ENCODE results near the gene AVL9.
"Not testable (repeated sequence)": the region's sequence is repeated elsewhere in the genome, so short reads cannot be mapped to it uniquely, and the experiment has no call there.

Gene AVL9

DNA sequence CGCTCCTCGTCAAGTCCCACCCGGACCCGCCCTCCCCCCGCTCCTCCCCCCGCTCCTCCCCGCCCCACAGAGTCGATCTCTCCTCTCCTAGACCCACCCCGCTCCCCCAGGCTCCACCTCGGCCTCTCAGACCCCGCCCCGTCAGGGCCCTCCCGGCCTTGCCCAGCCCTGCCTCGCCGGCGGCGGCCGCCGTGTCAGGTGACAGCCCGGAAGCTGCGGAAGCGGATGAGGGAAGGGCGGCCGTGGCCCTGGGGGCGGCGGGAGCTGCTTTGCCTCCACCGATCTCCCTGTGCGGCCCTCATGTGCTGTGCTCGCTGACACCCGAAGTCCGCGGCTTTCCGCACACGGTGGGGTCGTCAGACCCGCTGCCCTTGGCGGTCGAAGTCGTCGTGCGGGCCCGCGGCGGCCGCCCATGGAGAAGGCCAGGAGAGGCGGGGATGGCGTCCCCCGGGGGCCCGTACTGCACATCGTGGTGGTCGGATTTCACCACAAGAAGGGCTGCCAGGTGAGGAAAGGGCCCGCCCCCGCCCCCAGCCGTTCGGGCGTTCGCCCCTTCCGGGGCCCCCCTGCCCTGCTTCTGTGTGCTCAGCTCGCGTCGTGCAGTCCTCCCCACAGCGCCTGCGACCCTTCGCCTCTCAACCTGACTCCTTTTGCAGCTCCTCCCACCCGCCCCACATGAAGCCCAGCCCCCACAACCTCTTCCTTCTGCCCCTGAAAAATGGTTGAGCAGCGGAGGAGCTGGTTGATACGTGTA lies at the start of gene AVL9:
Gene AVL9, plus strand, starts transcription at position 192 of the 754 bp plus-strand sequence. Its CDS starts 221 bp downstream, at position 413.
- peak; percentile 98 for DNase-seq (ENCODE audit: low read depth)

DNA sequence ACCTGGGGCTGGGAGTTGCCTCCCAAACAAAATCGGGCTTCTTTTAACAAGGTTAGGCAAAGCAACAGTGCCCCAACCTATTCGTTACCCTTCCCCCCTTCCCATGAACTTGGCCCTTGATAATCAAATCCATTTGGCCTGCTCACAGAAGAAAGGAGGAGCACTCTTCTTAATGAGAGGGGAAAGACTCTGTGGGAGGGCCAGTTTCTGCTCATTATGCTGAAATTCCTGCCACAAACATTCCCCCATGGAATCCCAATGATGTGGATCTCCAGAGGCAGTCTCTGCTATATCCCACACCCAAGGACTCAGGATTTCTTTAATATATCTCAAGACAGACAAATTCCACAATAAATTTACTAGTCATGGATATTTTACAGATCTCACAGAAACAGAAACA lies 48.1 kb upstream of the AVL9 start:
- no peak for DNase-seq (ENCODE audit: low read depth)

DNA sequence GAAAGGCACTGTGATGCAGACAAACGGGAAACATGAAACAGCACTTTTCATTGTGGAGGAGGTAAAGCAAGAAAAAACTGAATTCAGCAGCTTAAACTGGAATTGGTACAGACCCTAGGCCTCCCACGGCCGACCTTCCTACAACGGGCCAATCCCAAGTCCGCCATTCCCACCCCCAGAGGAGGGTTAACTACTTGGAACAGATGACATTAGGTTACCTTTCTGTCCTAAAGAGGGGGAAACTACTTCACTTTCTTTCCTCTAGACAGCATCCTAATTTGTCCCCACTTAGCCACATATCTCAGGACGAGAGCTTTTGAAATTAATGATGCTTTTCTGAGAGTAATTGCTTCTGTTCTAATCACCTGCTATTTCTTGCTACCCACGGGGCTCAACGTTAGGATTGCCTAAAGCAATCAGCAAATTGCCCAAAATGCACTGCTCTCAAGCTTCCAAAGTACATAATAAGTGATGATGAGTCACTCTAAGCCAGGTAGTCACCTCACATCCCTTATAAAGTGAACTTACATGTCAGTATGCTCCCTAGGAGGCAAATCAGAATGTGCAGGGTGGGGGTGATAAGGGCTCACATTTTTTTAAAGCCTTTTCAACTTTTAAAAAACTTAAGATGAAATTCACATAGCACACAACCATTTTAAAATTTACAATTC lies 41.8 kb upstream of the AVL9 start:
- no peak for DNase-seq (ENCODE audit: low read depth)

DNA sequence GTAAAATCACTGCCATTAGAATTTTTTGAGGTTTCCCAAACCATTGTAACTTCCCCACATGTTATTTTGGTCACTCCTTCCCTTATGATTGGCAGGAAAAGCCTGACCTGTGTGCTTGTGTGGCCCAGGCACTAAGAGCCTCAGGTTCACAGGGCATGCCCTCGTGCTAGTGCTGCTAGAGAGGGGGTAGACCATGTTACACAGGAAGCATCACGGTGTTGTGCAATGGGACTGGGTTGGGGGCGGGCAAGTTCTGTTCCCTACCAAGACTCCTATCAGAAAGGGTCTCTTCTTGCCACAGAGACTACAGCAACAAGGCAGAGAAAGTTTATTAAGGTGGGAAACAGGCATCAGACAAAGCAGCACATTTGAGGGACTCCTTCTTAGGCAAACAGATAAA lies 37.3 kb upstream of the AVL9 start:
- DNase-seq (ENCODE audit: low read depth), result no peak

DNA sequence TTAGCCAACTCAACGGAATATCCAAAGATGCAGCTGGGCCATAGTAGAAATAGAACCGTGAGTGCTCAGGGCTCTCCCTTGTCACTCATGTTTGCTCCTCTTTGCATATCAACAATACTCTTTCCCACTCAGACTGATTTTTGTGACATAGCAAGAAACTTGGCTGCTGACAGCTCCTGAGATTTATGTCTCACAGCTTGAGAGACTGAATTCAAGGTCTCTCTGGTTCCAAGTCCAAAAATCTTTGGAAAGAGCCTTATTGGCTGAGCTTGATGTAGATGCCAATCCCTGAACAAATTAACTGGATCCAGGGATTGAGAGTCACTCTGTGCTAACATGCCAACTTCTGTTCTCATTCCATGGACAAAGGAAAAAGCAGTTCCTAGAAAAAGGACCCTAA lies 35.5 kb upstream of the AVL9 start:
- no peak for DNase-seq (ENCODE audit: low read depth)

DNA sequence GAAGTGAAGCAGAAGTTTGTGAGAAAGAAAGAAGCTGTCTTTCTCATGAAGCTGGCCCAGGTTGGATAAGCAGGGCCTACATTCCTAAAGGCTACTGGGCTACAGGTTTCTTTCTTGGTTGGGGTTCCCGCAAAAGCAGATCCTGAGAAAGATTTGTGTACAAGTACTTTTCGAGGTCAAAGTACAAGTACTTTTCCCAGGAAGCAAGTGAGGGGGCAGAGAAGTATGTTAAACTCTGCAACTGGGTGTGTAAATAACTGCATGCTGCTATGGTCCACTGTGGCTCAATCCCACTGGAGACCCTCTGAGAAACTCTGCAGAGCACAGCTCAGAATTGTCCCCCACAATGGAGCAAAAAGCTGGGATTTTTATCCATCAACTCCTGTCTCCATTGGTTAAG lies 33.8 kb upstream of the AVL9 start:
- no peak for DNase-seq (ENCODE audit: low read depth)

DNA sequence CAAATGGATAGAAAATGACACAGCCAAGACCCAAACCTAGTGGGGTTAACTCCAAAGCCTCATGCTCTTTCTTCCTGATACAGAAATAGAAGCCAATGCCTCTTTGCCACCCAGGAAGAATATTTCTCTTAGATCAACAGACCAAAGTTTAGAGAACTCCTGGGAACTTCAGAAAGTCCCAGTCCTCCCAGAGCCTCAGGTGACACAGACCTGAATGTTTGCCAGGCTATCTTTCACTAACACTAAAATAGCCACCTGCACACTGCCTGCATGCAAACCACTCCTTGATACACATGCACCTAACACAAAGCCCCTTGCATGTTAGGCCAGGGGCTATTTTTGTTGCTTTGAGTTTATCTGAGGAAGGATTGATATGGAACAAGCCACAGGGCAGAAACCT lies 32.8 kb upstream of the AVL9 start:
- no peak for DNase-seq (ENCODE audit: low read depth)

DNA sequence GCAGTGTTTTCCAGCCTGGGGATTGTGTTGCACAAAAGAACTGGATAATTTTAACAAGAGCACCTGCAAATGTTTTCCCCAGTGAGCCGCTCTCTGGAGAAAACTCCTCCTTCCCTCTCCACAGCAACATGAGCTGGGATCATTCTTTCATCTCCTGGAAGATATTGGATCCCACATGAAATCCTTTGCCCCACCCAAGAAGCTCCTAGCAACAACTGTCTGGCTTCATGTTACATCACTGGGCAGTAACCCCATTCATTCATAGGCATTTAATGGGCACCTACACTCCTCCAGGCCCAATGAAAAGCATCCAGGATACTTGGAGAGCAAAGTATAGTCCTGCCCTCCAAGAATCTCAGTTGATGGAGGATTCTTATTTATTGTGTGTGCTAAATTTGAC lies 32.3 kb upstream of the AVL9 start:
- no peak for DNase-seq (ENCODE audit: low read depth)

DNA sequence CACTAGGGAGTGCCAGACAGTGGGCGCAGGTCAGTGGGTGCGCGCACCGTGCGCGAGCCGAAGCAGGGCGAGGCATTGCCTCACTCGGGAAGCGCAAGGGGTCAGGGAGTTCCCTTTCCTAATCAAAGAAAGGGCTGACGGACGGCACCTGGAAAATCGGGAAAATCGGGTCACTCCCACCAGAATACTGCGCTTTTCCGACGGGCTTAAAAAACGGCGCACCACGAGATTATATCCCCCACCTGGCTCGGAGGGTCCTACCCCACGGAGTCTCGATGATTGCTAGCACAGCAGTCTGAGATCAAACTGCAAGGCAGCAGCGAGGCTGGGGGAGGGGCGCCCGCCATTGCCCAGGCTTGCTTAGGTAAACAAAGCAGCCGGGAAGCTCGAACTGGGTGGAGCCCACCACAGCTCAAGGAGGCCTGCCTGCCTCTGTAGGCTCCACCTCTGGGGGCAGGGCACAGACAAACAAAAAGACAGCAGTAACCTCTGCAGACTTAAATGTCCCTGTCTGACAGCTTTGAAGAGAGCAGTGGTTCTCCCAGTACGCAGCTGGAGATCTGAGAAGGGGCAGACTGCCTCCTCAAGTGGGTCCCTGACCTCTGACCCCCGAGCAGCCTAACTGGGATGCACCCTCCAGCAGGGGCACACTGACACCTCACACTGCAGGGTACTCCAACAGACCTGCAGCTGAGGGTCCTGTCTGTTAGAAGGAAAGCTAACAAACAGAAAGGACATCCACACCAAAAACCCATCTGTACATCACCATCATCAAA lies 30.5 kb upstream of the AVL9 start:
- DNase-seq (ENCODE audit: low read depth), result not testable (repeated sequence)

DNA sequence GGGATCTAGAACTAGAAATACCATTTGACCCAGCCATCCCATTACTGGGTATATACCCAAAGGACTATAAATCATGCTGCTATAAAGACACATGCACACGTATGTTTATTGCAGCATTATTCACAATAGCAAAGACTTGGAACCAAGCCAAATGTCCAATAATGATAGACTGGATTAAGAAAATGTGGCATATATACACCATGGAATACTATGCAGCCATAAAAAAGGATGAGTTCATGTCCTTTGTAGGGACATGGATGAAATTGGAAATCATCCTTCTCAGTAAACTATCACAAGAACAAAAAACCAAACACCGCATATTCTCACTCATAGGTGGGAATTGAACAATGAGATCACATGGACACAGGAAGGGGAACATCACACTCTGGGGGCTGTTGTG lies 25.3 kb upstream of the AVL9 start:
- not testable (repeated sequence) for DNase-seq (ENCODE audit: low read depth)

DNA sequence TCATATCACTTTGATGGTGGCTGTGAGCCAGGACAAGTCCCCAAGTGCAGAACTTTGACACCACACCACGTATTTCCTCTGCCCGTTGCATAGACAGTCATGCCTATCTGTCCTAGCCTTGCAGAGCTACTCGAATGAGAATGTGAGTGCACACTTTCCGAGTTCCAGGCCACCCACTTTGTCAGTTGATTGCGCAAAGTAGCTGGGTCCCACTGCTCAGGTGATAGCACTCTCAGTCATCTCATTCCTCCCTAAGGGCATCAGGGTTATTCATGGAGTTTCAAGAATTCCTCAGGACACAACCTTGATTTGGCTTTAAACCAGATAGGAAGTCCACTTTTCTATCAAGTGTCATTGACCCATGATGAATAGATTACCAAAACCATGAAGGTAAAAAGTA lies 24.4 kb upstream of the AVL9 start:
- DNase-seq (ENCODE audit: low read depth), result no peak

DNA sequence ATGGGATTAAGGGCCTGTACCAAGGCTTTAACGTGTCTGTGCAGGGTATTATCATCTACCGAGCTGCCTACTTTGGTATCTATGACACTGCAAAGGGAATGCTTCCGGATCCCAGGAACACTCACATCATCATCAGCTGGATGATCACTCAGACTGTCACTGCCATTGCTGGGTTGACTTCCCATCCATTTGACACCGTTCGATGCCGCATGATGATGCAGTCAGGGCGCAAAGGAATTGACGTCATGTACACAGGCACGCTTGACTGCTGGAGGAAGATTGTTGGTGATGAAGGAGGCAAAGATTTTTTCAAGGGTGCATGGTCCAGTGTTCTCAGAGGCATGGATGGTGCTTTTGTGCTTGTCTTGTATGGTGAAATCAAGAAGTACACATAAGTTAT lies 23.3 kb upstream of the AVL9 start:
- no peak for DNase-seq (ENCODE audit: low read depth)

DNA sequence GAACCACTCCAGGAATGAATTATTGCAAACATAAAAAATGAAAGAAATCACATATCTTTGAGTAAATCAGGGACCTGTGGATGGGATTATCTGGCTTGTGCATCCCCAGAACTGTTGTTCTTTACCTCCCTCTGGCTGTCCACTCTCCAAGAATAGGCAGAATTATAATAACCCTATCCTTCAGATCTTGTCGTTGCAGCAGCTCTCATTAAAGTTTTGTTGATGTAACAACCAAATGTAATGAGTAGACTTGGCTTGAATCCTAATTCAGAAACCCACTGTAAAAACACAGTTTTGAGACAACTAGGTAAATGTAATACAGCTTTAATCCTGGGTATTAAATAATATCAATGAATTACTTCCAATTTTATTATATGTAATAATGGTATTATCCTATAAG lies 21.3 kb upstream of the AVL9 start:
- no peak for DNase-seq (ENCODE audit: low read depth)

DNA sequence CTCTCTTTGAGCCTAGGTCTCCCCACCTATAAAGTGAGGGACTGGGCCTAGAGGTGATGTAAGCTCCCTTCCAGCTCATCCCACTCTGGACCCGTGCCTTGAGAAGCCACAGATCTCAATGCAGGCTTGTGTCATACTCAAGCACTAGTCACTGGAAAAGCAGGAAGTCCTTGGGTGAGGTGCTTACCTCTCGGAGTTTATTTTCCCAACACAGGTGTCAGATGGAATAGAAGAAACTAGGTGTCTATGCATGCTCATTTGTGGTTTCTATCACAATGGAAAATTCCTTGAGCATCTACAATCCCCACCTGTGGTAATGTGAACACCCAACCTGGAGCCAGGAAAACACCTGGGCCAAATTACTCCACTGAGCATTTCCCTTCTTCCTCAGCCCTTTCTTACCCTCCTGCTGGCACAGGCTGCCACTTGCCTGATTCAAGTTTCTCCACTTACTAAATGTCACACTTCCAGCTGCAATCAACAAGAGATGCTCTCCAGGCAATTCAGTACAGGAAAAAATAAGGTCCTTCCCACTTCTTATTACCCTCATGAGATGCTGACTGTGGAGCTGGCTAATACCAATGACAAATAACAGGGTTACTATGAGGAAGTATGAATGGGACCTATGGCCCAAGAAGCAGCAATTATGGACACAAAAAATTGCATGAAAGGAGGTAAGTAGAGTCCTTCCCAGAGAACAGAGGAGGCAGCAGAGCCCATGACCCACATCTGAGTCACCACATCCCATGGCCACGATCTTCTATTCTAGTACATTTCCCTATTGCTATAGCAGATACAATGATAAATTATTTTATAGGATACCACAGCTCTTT lies 18.3 kb upstream of the AVL9 start:
- DNase-seq (ENCODE audit: low read depth), result no peak

DNA sequence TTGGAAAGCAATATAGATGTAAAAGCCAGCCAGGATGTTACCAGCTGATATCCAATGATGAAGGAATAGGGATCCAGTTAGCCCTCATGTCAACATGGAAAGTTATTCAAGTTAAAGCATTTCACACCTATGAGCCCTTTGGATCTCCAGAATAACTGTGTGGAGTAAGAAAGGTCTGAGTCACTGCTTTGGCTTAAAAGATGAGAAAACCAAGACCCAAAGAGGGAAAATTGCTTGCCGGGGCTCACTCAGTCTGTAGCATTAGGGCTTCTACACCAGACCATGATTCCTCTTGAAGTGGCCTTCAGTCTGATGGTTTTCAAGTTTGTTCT lies 17.7 kb upstream of the AVL9 start:
- DNase-seq (ENCODE audit: low read depth), result no peak

DNA sequence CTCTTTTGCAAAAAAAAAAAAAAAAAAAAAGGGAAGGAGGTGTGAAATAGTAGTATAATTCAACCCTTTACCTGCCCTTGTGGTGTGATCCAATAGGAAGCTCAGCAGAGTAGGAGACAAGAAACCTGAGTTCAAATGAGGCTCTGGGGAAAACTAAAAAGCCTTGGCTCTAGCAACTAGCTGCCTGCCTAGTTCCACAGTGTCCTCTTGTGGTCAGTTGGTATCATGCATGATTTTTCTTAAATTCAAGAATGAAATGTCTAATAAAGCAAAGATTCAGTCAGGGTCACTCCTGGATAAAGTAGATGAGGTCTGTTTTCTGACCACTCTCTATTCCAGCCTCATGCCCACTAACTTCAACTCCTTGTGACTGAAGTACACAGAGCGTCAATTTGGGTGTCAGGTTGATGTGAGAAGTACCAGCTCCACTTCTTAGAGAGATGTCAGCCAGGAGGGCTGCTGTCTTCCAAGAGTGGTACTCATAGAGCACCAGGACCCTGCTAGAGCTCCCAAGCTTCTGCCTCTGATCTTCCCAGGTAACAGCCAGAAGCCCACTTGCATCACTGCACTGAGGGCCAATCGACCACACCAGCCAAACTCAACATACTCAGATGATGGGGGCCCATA lies 15.6 kb upstream of the AVL9 start:
- DNase-seq (ENCODE audit: low read depth), result no peak

DNA sequence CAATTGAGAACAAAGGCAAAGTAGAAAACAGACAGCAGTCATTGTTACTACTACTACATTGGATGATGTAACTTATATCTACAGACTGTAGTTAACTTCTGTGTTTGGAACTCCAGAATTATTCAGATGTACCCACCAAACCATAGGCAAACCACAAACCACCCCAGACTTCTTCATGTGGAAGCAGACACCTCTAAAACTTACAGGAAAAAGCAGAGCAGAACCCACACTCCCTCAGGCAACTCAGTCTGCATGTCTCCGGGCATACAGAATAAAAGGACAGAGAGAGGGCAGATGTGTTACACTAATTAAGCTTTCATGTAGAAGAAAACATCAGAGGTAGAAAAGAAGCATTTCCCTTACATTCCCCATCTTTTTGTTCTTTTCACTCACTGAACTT lies 14.1 kb upstream of the AVL9 start:
- no peak for DNase-seq (ENCODE audit: low read depth)

DNA sequence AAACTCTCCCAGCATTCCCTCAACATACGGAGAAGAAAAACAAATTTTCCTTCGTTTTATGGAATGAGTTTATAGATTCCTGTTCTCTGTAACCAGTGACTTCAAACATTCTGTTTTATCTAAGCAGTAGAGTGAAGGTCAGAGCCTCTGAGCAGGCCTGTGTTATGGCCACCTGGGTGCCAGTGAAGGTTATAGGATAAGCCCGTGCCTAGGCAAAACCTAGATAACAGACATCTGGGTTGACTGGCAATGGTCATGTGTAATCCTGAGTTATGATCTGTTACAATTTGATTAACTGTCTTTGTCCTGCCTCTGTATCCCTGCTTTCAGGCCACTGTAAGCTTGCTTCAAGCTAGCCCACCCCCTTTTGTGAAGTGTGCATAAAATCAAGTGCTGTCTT lies 13.4 kb upstream of the AVL9 start:
- no peak for DNase-seq (ENCODE audit: low read depth)

DNA sequence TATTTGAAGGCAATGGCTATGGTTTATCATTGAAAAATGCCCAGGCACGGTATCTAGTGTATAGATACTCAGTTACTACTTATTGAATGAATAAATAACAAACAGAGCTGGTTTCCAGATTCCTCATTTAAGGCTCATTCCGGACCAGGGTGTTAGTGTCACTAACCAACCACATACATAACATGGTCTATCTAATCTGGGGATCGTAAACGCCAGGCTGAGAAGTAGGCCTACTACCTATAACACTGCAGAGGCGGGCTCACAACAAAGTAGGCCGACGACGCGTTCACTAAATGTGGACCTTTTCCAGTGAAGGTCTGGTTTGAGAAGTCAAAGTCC lies 5.5 kb upstream of the AVL9 start:
- no peak for DNase-seq (ENCODE audit: low read depth)

DNA sequence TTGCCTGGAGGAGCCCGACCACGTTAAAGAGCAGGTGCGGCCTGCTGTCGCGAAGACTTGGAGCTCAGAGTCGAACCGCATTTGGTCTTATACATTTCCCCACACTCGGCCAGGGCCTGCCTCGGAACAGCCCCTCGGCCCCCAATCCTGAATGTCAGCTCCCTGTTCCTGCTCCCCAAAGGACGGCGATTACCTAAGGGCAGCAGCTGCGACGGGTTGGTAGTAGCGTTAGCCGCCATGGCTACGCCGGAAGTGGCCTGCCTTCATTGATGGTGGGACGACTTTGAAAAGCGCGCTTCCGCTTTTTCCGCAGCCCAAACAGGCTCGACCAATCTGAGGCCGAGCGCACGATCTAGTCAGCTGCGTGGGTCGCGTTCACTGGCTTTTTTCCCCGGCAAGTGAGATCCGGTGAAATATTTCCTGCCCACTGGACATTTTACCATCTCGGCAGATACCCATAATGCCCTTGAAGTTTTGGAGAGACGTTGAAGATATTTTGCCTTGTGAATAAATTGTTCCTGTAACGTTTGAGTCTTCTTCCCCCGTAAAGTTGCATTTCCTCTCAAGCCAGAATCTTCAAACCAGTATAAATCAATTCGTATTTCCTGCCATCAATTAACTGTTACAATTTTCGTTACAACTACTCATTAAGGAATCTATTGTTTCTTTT lies 5.0 kb upstream of the AVL9 start, which contains the start of gene LSM5:
Gene LSM5, minus strand, starts transcription at position 254 of the 670 bp plus-strand sequence. Its CDS starts 15 bp downstream, at position 239.
- peak; percentile 84 for DNase-seq (ENCODE audit: low read depth)

DNA sequence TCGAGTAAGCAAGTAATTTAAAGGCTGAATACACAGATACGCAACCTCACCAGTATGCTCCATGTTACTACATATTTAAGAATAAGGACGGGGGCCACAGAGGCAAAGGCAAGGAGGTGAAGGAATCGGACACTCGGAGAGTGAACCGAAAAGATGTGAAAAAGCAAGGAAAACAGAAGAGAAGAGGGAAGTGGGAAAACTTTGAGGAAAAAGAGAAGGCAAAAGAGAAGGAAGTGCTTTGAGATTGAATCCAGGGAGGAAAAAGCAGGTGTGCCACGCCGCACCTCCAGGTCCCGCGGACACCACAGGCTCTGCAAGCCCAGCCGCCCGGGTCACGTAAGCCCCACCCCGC lies 367 bp upstream of the AVL9 start:
- DNase-seq (ENCODE audit: low read depth), result no peak

Data from activated T-helper 9 cell treated with anti-CD3 and anti-CD28 coated beads, Interleukin-2, amount 50 U/mL, for 16 hours (primary cell).